ENCODE measurements around the gene HGFAC.

DNA sequence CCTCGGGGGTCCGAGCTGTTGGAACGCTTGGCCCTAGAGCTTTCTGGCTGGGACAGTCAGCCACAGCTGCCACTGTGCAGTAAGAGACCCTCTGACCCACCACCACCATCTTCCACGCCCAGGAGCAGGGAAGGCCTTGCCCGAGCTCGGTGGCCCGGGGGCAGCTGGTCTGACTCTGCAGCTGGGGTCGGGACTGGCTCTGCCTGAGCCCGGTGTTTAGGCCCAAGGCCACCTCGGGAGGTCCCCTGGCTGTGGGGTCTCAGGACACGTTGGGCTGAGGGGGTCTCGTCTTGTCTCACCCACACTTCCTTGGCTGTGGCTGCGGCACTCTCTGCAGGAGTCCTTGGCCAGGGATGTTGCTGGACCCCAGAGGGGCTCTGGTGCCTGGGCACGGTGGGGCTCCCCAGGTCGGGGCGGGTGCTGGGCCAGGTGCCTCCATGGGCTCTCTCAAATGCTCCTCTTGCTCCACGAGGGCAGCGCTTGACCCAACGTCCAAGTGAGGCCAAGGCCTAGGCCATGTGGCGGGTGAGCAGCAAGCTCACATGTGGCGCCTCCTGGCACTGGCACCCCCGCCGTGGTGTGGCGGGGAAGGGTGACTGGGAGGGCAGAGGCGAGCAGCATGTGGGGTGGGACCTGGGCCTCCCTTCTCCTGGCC, 44.2 kb downstream of the HGFAC start:
- TF ChIP-seq, protein P1, sequence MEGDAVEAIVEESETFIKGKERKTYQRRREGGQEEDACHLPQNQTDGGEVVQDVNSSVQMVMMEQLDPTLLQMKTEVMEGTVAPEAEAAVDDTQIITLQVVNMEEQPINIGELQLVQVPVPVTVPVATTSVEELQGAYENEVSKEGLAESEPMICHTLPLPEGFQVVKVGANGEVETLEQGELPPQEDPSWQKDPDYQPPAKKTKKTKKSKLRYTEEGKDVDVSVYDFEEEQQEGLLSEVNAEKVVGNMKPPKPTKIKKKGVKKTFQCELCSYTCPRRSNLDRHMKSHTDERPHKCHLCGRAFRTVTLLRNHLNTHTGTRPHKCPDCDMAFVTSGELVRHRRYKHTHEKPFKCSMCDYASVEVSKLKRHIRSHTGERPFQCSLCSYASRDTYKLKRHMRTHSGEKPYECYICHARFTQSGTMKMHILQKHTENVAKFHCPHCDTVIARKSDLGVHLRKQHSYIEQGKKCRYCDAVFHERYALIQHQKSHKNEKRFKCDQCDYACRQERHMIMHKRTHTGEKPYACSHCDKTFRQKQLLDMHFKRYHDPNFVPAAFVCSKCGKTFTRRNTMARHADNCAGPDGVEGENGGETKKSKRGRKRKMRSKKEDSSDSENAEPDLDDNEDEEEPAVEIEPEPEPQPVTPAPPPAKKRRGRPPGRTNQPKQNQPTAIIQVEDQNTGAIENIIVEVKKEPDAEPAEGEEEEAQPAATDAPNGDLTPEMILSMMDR (IDR thresholded peaks at IDR 0.05; ENCODE audit: insufficient read depth, low read length): no peak
- no peak for TF ChIP-seq POLR2AphosphoS5 (IDR thresholded peaks at IDR 0.05; ENCODE audit: low read depth)
